A673 (cell line): ENCODE measurements around the gene OLFM1. TPM values are rescaled to one million over a fixed set of nuclear protein-coding genes. Genes with fewer than 3 reads are reported as not detected.
A peak's percentile ranks its signal among the peaks of the same experiment; 100 is the strongest.

Experiments
- BruUV-seq: library from RNA; stranded (reverse); fragments of 400-500 nt; replicated peaks from 2 replicates; lab custom pipeline; 2021; lab: Mats Ljungman, UMichigan
- CTCF ChIA-PET: fragments of 300-600 bp; sonication (Branson Sonifier 250); formaldehyde crosslinking; loops from one replicate; lab custom pipeline; 2022; ENCODE audit warnings: antibody characterized with exemption; lab: Charles Lee
- POLR2A ChIA-PET: fragments of 300-600 bp; sonication (Branson Sonifier 250); formaldehyde crosslinking; loops from one replicate; lab custom pipeline; 2022; ENCODE audit warnings: antibody characterized with exemption; ENCODE audit not compliant: low non-redundant PET; lab: Charles Lee
- DNase-seq: peaks from one replicate; pipeline ENCODE4 v3.0.0-alpha.2; 2015; ENCODE audit warnings: low spot score
- H3K27ac ChIP-seq: fragments of 200-600 bp; sonication (generic); 2 replicates; pipeline ENCODE4 v1.5.1; 2016; ENCODE audit warnings: mixed run types, low read depth, mild to moderate bottlenecking, mixed read lengths, antibody characterized with exemption, low read length; ENCODE audit not compliant: poor library complexity, severe bottlenecking
- H3K27me3 ChIP-seq: fragments of 200-600 bp; sonication (generic); replicated peaks from 2 replicates; pipeline ENCODE4 v1.6.1; 2017; ENCODE audit warnings: mixed run types, low read depth, mild to moderate bottlenecking, mixed read lengths, antibody characterized with exemption, low read length; ENCODE audit not compliant: insufficient read depth, poor library complexity
- H3K36me3 ChIP-seq: fragments of 200-600 bp; sonication (generic); 2 replicates; pipeline ENCODE4 v1.6.1; 2016; ENCODE audit warnings: mixed run types, mild to moderate bottlenecking, mixed read lengths, antibody characterized with exemption, low read length; ENCODE audit not compliant: insufficient read depth, poor library complexity, severe bottlenecking
- H3K4me1 ChIP-seq: fragments of 200-600 bp; sonication (generic); 2 replicates; pipeline ENCODE4 v1.6.1; 2017; ENCODE audit warnings: mixed run types, mild to moderate bottlenecking, mixed read lengths, antibody characterized with exemption, low read length; ENCODE audit not compliant: insufficient read depth, poor library complexity, severe bottlenecking
- H3K4me3 ChIP-seq: fragments of 200-600 bp; sonication (generic); 2 replicates; pipeline ENCODE4 v1.5.1; 2016; ENCODE audit warnings: low read depth, mixed run types, mild to moderate bottlenecking, mixed read lengths, low read length; ENCODE audit not compliant: poor library complexity, severe bottlenecking
- H3K9me3 ChIP-seq: fragments of 200-600 bp; sonication (generic); 2 replicates; pipeline ENCODE4 v1.6.1; 2016; ENCODE audit warnings: mixed run types, low read depth, mild to moderate bottlenecking, mixed read lengths, antibody characterized with exemption, low read length; ENCODE audit not compliant: poor library complexity, severe bottlenecking
- CTCF ChIP-seq: fragments of 300-800, 200-600 bp; sonication (generic); conservative IDR thresholded peaks from 2 replicates; pipeline ENCODE4 v1.5.1; 2017; ENCODE audit warnings: low read depth, mild to moderate bottlenecking, antibody characterized with exemption, low read length, moderate library complexity, mixed read lengths
- EZH2 ChIP-seq: fragments of 200-600 bp; sonication (generic); IDR thresholded peaks from 2 replicates; pipeline ENCODE4 v1.6.1; 2017; ENCODE audit warnings: borderline replicate concordance, low read depth, mild to moderate bottlenecking, mixed read lengths, antibody characterized with exemption, low read length; ENCODE audit not compliant: poor library complexity, severe bottlenecking
- intact Hi-C: fragments of 100-400 bp; cut with micrococcal nuclease; formaldehyde crosslinking; loops from one replicate; pipeline ENCODE4 v1.10.0; 2022; ENCODE audit not compliant: unreplicated experiment
- total RNA-seq: library from RNA; stranded (reverse); gene quantifications from 2 replicates; pipeline ENCODE4 v1.2.3, GENCODE V29; 2021

Gene OLFM1
- total RNA-seq, 1 experiment from 2014 or later = 308 TPM

GRCh38 chr9:135090081-135090480 is 2.6 kb downstream of the OLFM1 start:
- Histone ChIP-seq H3K27me3 (no peaks in the 10 kb centered on the region), H3K4me1 (peaks cover 78% of the 10 kb centered on the region), H3K36me3 (peaks cover 39% of the 10 kb centered on the region), H3K4me3 (peak overlapping the region; percentile 95), H3K9me3 (no peaks in the 10 kb centered on the region), H3K27ac (peak overlapping the region; percentile 93)
- POLR2A ChIA-PET = no interaction called here
- BruUV-seq = no TSS peak
- intact Hi-C loops = no loop called here
- CTCF ChIA-PET = no interaction called here
- TF ChIP-seq EZH2 = no peak
- no peak for TF ChIP-seq CTCF
- DNase-seq = no peak

- Histone ChIP-seq H3K9me3 (no peaks in the 10 kb centered on the region), H3K27me3 (no peaks in the 10 kb centered on the region), H3K4me1 (peaks cover 78% of the 10 kb centered on the region), H3K27ac (no peak overlapping the region), H3K36me3 (peaks cover 42% of the 10 kb centered on the region), H3K4me3 (peak overlapping the region; percentile 95)
- BruUV-seq = TSS peak; percentile 22
- intact Hi-C loops = no loop called here
- CTCF ChIA-PET = no interaction called here
- peak; percentile 70 for DNase-seq
- POLR2A ChIA-PET = no interaction called here
- no peak for TF ChIP-seq CTCF
- TF ChIP-seq EZH2 = no peak
Measured at GRCh38 chr9:135090547-135090946, 3.1 kb downstream of the OLFM1 start.

GRCh38 chr9:135091545-135091944 is 4.1 kb downstream of the OLFM1 start:
- H3K4me1 ChIP-seq = peaks cover 74% of the 10 kb centered on the region
- no peaks in the 10 kb centered on the region for H3K9me3 ChIP-seq
- no peak for DNase-seq
- ChIA-PET POLR2A (no interaction called here), CTCF (no interaction called here)
- no peaks in the 10 kb centered on the region for H3K27me3 ChIP-seq
- intact Hi-C loops = no loop called here
- no TSS peak for BruUV-seq
- H3K36me3 ChIP-seq = peaks cover 52% of the 10 kb centered on the region
- H3K27ac ChIP-seq = peak overlapping the region; percentile 83
- peak overlapping the region; percentile 23 for H3K4me3 ChIP-seq
- TF ChIP-seq EZH2 (no peak), CTCF (no peak)
